NCI-H128 (cell line): ENCODE results near the gene CBFA2T3.

Source experiments
- DNase-seq: peaks from one replicate; lab custom pipeline; 2025; ENCODE audit not compliant: unreplicated experiment; lab: John Stamatoyannopoulos, UW

CBFA2T3 gene

DNA sequence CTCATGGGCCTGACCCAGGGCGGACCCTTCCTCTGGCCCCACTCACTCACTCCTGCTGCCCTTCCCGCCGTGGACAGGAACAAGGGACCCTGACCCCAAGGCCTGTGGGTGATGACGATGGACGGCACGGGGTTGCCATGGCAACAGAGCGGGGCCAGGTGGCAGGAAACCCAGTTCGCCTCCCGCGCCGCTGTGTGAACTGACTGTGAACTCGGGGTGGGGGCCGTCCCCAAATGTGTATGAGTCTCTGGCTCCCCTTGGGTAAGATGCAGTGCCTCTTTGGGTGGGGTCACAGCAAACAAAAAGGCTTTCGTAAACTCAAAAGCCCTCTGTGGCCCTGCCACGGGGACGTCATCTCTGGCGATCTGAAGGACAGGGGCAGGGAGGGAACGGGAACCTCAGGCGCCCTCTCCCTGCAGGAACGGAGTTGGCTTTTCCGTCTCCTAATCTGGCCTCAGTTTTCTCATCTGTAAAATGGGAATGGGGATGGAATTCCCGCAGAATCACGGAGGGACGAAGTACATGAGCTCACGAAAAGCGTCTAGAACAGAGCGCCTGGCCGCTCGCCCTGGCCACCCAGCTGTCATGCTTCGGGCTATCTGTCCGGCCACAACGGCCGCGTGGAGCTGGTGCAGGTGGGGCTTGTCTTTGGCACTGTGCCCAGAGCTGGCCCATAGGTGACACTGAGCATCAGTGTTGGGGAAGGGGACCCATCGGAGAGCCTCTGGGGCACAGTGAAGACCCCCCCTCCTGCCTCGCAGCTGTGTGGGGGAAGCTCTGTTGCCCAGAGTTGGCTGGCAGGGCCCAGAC lies 65.7 kb downstream of the CBFA2T3 start:
- no peak for DNase-seq

DNA sequence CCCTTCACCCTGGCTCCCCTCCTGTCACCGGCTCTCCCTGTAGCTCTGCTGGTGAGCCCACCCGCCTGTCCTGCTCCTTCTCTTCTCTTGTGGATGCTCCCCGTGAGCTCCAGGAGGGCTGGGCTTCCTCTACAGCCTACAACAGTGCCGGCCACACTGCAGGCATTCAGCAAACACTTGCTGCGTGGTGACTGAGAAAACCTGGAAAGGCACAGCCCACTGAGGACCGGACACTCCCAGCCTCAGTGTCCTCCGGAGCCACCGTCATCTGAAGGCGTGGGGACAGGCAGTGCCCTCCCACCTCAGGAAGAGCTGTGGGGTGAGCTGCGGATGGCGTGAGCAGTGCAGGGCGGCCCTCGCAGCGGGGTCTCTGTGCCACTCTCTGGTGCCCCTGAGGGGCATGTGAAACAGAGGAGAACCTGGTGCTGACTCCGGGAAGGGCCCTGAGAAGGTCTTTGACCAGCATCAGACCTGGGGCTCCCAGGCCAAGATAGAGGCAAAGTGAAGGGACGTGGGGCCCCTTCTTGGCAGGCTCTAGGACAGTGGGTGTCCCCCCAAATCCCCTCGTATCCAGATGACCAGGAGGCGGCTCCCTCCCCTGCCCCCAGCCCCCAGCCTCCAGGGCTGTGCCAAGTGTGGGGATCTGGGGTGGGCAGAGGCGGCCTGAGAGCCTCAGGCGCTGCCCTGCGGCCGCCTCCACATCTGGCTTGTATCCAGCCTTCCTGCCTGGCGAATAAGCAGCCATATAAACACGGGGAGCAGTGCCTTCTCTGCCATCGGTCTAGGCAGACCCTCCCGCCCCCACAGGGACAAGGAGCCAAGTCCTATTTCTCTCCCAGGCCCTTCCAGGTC lies 66.5 kb downstream of the CBFA2T3 start:
- no peak for DNase-seq

GRCh38 chr16:88909431-88910210 lies 67.4 kb downstream of the CBFA2T3 start:
- DNase-seq, result no peak

DNA sequence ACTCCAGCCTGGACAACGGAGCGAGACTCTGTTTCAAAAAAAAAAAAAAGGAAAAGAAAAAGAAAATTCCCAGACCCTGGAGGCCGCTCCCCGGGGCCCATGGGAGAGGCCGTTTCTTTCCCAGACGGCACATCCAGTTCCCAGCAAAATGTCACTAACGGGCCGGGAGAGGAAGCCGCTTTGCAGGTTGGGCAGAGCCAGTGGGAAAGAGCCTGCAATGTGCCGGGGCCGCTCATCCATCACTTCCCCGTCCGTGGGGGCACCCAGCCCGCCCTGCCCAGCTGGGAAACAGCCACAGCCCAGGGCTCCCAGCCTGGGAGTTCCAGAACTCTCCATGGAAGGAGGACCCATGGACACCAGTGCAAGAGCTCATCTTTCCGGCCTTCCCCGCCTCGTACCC lies 68.7 kb downstream of the CBFA2T3 start:
- no peak for DNase-seq

DNA sequence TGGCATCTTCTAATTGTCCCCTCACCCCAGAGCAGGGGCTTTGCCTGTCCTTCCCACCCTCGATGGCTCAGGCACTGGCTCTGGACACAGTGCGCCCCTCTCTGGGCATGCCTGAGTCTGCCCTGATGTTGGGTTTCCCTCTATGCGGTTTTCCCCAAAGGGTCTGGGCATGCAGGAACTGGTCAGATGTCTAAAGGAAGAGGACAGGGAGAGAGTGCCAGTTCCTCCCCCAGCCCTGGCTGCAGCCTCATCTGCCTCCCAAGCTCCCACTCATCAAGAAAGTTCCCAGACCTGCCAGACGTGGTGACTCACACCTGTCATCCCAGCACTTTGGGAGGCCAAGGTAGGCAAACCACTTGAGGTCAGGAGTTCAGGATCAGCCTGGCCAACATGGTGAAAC lies 69.2 kb downstream of the CBFA2T3 start:
- DNase-seq, result no peak

DNA sequence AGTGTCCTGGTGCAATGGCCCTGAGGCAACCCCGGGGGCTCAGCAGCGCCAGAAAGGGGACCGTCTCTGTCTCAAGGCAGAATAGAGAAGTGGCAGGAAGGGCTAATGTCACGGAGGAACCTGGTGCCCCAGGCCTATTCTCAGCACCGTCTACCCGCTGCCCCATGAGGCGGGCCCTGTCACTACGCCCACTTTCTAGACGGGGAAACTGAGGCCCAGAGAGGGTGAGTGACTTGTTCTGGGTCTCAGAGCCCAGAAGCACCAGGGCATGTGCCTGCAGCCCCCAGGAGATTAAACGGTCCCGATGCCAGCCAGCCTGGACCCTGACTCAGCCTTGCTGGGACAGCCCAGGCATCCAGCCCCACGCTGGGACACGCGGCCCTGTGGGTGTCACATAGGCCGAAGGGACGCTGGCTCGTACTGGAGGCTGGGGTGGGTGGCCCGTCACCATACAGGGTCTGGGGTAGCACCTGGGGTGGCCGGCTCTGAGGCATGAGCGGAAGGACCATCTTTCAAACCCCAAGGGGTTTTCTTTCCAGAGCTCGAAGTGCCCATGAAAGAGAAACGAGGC lies 70.4 kb downstream of the CBFA2T3 start:
- DNase-seq, result no peak

GRCh38 chr16:88906020-88906419 lies 71.0 kb downstream of the CBFA2T3 start:
- DNase-seq, result no peak

- no peak for DNase-seq
Measured at GRCh38 chr16:88905563-88905962, 71.4 kb downstream of the CBFA2T3 start.

- DNase-seq, result no peak
Measured at GRCh38 chr16:88904676-88905365, 72.2 kb downstream of the CBFA2T3 start.

DNA sequence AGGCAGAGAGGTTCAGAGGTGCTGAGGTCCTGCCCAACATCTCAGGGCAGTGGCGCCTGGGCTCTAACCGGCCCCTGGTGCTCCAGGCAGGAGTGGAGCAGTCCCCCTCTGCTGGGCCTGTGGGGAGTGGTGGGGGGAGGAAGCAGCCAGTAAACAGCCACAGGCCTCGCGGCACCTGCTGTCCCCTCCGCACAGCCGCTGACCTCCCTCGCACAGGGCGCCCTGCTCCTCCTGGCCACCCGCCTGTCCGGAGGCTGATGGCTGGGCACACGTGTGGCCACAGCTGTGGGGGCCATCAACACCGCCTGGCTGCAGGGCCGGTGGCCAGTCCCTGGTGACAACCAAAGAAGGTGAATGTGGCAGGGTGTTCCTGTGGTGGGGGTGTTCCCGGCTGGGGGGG lies 73.7 kb downstream of the CBFA2T3 start:
- no peak for DNase-seq

- DNase-seq, result no peak
Measured at GRCh38 chr16:88902744-88903143, 74.3 kb downstream of the CBFA2T3 start.

DNA sequence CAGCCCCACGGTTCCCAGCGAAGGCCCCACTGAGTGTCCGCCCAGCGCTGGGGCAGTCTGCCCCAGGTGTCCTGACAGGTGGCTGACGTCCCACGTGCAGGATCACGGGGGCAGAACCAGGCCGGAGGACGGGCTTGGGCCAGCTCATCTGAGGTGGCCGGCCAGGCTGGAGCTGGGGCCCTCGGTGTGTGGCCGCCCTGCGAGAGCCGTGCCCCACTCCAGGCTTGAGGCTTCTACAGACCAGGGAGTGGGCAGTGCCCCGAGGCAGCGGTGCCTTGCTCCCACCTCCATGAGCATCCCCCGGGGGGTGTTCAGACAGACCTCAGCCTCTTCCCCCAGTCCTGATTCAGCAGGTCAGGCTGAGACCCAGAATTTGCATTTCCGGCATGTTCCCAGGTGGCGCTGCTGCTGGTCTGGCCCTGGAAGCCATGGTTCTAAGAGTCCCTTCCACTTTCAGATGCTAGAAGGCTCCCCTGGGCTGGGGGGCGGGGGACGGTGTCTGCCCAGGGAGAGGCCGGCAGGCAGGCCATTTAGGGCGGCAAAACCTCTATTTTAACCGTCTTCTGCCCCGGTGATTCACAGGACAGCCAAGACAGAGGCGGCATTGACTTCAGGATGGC lies 75.2 kb downstream of the CBFA2T3 start:
- no peak for DNase-seq

GRCh38 chr16:88900662-88901052 lies 76.3 kb downstream of the CBFA2T3 start:
- DNase-seq, result no peak

DNA sequence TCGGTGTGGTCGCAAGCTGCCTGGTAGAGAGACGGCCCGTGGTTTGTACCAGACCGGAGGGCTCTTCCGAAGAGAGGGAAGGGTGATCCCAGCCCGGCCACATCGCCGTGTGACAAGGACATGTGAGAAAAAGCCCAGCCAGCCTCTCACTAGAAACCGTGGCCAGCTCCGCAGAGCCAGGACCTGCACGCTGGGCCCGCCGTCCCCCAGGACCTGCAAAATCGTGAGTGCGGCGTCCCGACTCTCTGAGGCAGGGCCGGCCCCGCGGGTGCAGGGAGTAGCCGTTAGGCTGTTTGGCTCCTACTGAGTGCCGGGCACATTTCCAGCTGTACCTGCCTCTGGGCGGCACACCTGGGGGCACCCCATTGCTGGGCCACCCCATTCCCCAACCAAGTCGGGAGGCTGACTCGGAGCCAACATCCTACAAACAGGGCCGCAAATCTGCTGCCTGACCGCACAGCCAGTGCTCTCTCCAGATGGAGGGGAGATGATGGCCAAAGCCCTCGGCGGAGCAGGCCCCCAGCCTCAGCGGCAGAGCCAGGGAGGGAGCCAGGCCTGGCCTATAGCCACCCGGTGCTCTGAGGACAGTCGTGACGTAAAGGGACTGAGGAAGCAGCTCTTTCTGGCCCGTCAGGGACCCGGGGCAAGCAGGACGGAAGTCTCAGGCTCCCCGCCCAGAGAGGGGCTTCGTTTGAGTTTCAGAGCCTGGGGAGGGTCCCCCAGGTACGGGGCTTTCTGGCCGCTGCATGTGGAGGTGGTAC lies 76.9 kb downstream of the CBFA2T3 start:
- no peak for DNase-seq

DNA sequence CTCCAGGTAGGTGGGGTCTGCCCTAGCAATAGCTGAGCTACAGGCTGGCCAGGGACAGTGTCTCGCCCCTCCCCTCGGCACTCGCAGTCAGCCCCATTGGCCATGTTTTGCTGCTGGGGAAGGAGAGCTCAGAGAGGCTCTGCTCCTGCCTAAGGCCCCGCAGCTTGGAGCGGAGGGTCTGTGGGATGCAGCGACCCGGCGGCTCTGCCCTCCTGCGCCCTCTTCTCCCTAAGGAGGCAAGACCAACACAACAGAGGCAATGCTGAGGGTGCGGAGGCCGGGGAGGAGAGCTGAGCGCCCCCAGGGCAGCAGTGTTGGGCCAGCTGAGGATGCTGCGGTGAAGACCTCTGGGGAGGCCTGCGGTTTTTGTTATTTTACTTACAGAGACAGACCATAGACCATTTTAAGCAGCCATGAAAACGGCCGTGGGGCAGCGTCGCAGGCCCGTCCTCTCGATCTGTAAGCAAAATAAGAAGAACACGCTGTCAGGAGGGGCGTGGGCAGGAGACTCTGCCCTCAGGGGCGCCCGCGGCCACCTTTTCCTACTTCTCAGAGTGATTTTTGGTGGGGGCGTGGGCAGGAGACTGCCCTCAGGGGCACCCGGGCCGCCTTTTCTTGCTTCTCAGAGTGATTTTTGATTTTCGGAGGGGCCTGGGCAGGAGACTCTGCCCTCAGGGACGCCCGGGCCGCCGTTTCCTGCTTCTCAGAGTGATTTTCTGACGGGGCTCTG lies 79.1 kb downstream of the CBFA2T3 start:
- no peak for DNase-seq

DNA sequence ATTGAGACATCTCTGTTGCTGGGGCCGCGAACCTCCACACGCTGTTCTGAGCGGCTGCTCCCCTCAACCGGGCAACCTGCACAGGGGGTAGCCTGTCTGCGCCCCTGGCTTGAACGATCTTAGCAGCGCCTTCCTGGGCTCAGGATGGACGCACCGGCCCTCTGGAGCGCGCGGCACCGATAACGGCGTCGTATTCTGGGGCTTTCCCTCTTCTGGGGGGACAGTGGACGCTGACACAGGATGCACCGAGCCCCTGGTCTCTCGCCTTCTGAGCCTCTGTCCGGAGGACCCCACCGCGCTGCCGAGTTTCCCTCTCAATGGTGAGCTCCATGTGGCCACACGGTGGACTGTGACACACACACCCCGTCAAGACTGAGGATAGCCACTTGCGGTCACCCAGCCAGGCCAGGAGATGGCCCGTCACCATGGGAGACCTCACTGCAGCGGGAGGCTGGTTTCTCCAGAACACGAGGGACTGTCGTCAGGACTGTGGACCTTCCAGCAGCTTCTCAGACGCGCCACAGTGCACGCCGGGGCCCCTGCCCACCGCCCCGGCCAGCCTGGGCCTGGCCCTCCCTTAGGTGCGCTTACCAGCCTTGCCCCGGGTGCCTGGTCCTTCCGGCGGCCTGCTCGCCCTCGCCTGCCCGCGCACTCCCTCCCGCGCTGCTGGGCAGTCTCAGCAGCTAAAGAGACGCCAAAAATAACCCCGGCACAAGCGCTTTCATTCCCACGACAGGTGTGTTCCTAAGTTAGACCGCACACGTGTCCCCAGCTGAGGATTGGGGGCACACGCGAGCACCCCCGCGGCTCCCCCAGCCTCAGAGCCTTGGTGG lies 80.6 kb downstream of the CBFA2T3 start:
- no peak for DNase-seq

- DNase-seq, result no peak
Measured at GRCh38 chr16:88895335-88895734, 81.7 kb downstream of the CBFA2T3 start.
